Measurements from ENCODE around the gene LCE3E.
"Not testable (repeated sequence)": the region's sequence is repeated elsewhere in the genome, so short reads cannot be mapped to it uniquely, and the experiment has no call there.

Gene LCE3E

GRCh38 chr1:152580433-152580832, 13.9 kb upstream of the LCE3E start, which contains the start of gene LCE3D:
Gene LCE3D (minus strand): TSS chr1:152580516. CDS start chr1:152579936, 580 bp downstream.
- no peak for DNase-seq
- TF ChIP-seq CTCF (IDR thresholded peaks at IDR 0.05; ENCODE audit: low read depth, low read length), result no peak
- H3K4me1 ChIP-seq, result no peaks in the 10 kb centered on the region
- no peak within 1 kb of the TSS for H3K4me3 ChIP-seq (ENCODE audit: low read depth, low read length)
- no peaks in the 10 kb centered on the region for H3K36me3 ChIP-seq
- H3K9me3 ChIP-seq, result no peaks in the 10 kb centered on the region
- H3K27me3 ChIP-seq, result no peaks in the 10 kb centered on the region

- not testable (repeated sequence) for DNase-seq; H3K36me3 ChIP-seq; H3K4me1 ChIP-seq; H3K4me3 ChIP-seq (ENCODE audit: low read depth, low read length); H3K9me3 ChIP-seq; H3K27me3 ChIP-seq
Observed at GRCh38 chr1:152579526-152579925, 12.9 kb upstream of the LCE3E start.

GRCh38 chr1:152577168-152577567, 10.6 kb upstream of the LCE3E start:
- no peak for TF ChIP-seq CTCF (IDR thresholded peaks at IDR 0.05; ENCODE audit: low read depth, low read length)
- no peaks in the 10 kb centered on the region for H3K27me3 ChIP-seq
- H3K4me1 ChIP-seq, result no peaks in the 10 kb centered on the region
- H3K9me3 ChIP-seq, result no peaks in the 10 kb centered on the region
- DNase-seq, result no peak
- no peak overlapping the region for H3K4me3 ChIP-seq (ENCODE audit: low read depth, low read length)
- H3K36me3 ChIP-seq, result no peaks in the 10 kb centered on the region

- Histone ChIP-seq H3K4me1 (no peaks in the 10 kb centered on the region; the same call in 1 of the 2 replicates), H3K36me3 (no peaks in the 10 kb centered on the region), H3K27me3 (no peaks in the 10 kb centered on the region), H3K4me3 (ENCODE audit: low read depth, low read length) (no peak overlapping the region), H3K9me3 (no peaks in the 10 kb centered on the region)
- TF ChIP-seq CTCF (IDR thresholded peaks at IDR 0.05; ENCODE audit: low read depth, low read length), result no peak
- DNase-seq, result no peak
Observed at GRCh38 chr1:152565535-152566215, 905 bp downstream of the LCE3E start.

- H3K27me3 ChIP-seq, result no peaks in the 10 kb centered on the region
- no peaks in the 10 kb centered on the region for H3K9me3 ChIP-seq
- H3K4me1 ChIP-seq, result no peaks in the 10 kb centered on the region; the same call in 1 of the 2 replicates
- no peaks in the 10 kb centered on the region for H3K36me3 ChIP-seq
- no peak for DNase-seq
- H3K4me3 ChIP-seq (ENCODE audit: low read depth, low read length), result no peak overlapping the region
- no peak for TF ChIP-seq CTCF (IDR thresholded peaks at IDR 0.05; ENCODE audit: low read depth, low read length)
Observed at GRCh38 chr1:152565115-152565514, 1.5 kb downstream of the LCE3E start.

GRCh38 chr1:152548358-152548757, 18.2 kb downstream of the LCE3E start:
- not testable (repeated sequence) for H3K36me3 ChIP-seq, H3K27me3 ChIP-seq

GRCh38 chr1:152546704-152547103, 19.9 kb downstream of the LCE3E start:
- no peaks in the 10 kb centered on the region for H3K27me3 ChIP-seq
- H3K36me3 ChIP-seq, result no peaks in the 10 kb centered on the region
- H3K9me3 ChIP-seq, result no peaks in the 10 kb centered on the region
- no peak for DNase-seq
- H3K4me1 ChIP-seq, result no peaks in the 10 kb centered on the region
- no peak overlapping the region for H3K4me3 ChIP-seq (ENCODE audit: low read depth, low read length)
- no peak for TF ChIP-seq CTCF (IDR thresholded peaks at IDR 0.05; ENCODE audit: low read depth, low read length)

More at GRCh38 chr1:152548358-152548757, 18.2 kb downstream of the LCE3E start:
- not testable (repeated sequence) for DNase-seq; H3K4me1 ChIP-seq; H3K4me3 ChIP-seq (ENCODE audit: low read depth, low read length); H3K9me3 ChIP-seq
